ENCODE measurements around the gene G6PD. TPM values are rescaled to one million over a fixed set of nuclear protein-coding genes. Genes with fewer than 3 reads are reported as not detected.

G6PD gene
- total RNA-seq, 1 donor from 2014 or later = 47.7 TPM

GRCh38 chrX:154529206-154529612 is 17.4 kb downstream of the G6PD start:
- peaks cover 6% of the 10 kb centered on the region for H3K4me1 Mint-ChIP-seq (ENCODE audit: low read depth)
- peaks cover 6% of the 10 kb centered on the region for H3K9me3 Mint-ChIP-seq (ENCODE audit: low read depth)
- H3K27me3 Mint-ChIP-seq = no peaks in the 10 kb centered on the region
- H3K27ac Mint-ChIP-seq = no peak overlapping the region
- H3K36me3 Mint-ChIP-seq (ENCODE audit: insufficient read depth) = peaks cover 3% of the 10 kb centered on the region
- TF ChIP-seq CTCF (IDR thresholded peaks at IDR 0.05; ENCODE audit: unreplicated experiment) = no peak
- H3K4me3 Mint-ChIP-seq (ENCODE audit: low read depth) = no peak overlapping the region
- no peak for DNase-seq (ENCODE audit: low spot score, unreplicated experiment)

- Mint-ChIP-seq H3K4me3 (ENCODE audit: low read depth) (peak overlapping the region; percentile 65), H3K9me3 (ENCODE audit: low read depth) (peaks cover 6% of the 10 kb centered on the region), H3K36me3 (ENCODE audit: insufficient read depth) (no peaks in the 10 kb centered on the region), H3K4me1 (ENCODE audit: low read depth) (peaks cover 6% of the 10 kb centered on the region), H3K27ac (peak overlapping the region; percentile 90), H3K27me3 (no peaks in the 10 kb centered on the region)
- no peak for DNase-seq (ENCODE audit: low spot score, unreplicated experiment)
- TF ChIP-seq CTCF (IDR thresholded peaks at IDR 0.05; ENCODE audit: unreplicated experiment) = peak; percentile 54
These were observed 19.6 kb downstream of the G6PD start for GRCh38 chrX:154526901-154527675.

GRCh38 chrX:154525606-154526490 is 20.8 kb downstream of the G6PD start:
- no peak for DNase-seq (ENCODE audit: low spot score, unreplicated experiment)
- Mint-ChIP-seq H3K4me3 (ENCODE audit: low read depth) (no peak overlapping the region), H3K27me3 (no peaks in the 10 kb centered on the region), H3K27ac (peak overlapping the region; percentile 3), H3K36me3 (ENCODE audit: insufficient read depth) (no peaks in the 10 kb centered on the region), H3K9me3 (ENCODE audit: low read depth) (peaks cover 6% of the 10 kb centered on the region), H3K4me1 (ENCODE audit: low read depth) (peaks cover 6% of the 10 kb centered on the region)
- no peak for TF ChIP-seq CTCF (IDR thresholded peaks at IDR 0.05; ENCODE audit: unreplicated experiment)

- TF ChIP-seq CTCF (IDR thresholded peaks at IDR 0.05; ENCODE audit: unreplicated experiment) = no peak
- H3K4me3 Mint-ChIP-seq (ENCODE audit: low read depth) = no peak overlapping the region
These were observed 27.3 kb downstream of the G6PD start for GRCh38 chrX:154519389-154519788.

GRCh38 chrX:154517101-154517781 is 29.4 kb downstream of the G6PD start:
- peaks cover 11% of the 10 kb centered on the region for H3K9me3 Mint-ChIP-seq (ENCODE audit: low read depth)
- peaks cover 13% of the 10 kb centered on the region for H3K4me1 Mint-ChIP-seq (ENCODE audit: low read depth)
- peak overlapping the region; percentile 63 for H3K4me3 Mint-ChIP-seq (ENCODE audit: low read depth)

More at GRCh38 chrX:154519389-154519788, 27.3 kb downstream of the G6PD start:
- Mint-ChIP-seq H3K4me1 (ENCODE audit: low read depth) (peaks cover 13% of the 10 kb centered on the region), H3K36me3 (ENCODE audit: insufficient read depth) (no peaks in the 10 kb centered on the region), H3K27me3 (no peaks in the 10 kb centered on the region), H3K27ac (no peak overlapping the region), H3K9me3 (ENCODE audit: low read depth) (peaks cover 5% of the 10 kb centered on the region)
- no peak for DNase-seq (ENCODE audit: low spot score, unreplicated experiment)

More at GRCh38 chrX:154517101-154517781, 29.4 kb downstream of the G6PD start:
- TF ChIP-seq CTCF (IDR thresholded peaks at IDR 0.05; ENCODE audit: unreplicated experiment) = no peak
- H3K27ac Mint-ChIP-seq = peak overlapping the region; percentile 98
- DNase-seq (ENCODE audit: low spot score, unreplicated experiment) = no peak
- no peaks in the 10 kb centered on the region for H3K27me3 Mint-ChIP-seq
- H3K36me3 Mint-ChIP-seq (ENCODE audit: insufficient read depth) = peaks cover 2% of the 10 kb centered on the region

Measured in progenitor cell of endocrine pancreas (in vitro differentiated cells).